Stimulated activated CD8-positive, alpha-beta memory T cell treated with anti-CD3 and anti-CD28 coated beads, Interleukin-4, amount 100 ng/mL, for 24 hours (primary cell): ENCODE measurements around the gene FGD3.

Experiments
- DNase-seq: peaks from one replicate; pipeline ENCODE4 v3.0.0-alpha.2; 2020; ENCODE audit warnings: low read depth

FGD3 gene

DNA sequence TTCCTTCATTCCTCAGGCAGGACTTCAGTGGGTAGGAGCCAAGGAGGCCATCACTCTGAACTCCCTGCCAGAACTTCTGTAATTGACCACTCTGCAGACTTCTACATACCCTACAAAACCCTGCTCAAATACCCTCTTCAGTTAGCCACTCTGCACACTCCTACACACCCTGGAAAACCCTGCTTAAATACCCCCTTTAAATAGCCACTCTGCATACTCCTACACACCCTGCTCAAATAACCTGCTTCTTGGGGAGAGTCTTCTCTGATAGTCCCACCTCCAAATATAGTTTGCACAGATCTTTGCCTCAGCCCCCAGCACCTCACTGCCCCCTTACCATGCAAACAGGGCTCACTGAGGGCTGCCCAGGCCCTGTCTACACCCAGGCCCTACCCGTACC is 130.0 kb downstream of the FGD3 start:
- no peak for DNase-seq

DNA sequence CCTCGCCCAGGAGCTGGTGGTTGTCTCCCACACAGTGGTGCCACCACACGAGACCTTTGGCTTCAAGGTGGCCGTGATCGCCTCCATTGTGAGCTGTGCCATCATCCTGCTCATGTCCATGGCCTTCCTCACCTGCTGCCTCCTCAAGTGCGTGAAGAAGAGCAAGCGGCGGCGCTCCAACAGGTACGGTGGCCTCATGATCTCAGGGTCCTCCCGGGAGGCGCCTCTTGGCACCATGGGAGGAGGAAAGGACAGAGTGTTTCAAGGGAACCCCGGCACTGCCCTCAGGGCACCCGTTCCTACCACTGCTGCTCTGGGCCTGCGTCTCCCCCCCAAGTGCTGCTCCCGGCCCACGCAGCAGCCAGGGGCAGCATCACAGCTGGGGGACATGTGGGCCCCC is 130.5 kb downstream of the FGD3 start:
- no peak for DNase-seq

DNA sequence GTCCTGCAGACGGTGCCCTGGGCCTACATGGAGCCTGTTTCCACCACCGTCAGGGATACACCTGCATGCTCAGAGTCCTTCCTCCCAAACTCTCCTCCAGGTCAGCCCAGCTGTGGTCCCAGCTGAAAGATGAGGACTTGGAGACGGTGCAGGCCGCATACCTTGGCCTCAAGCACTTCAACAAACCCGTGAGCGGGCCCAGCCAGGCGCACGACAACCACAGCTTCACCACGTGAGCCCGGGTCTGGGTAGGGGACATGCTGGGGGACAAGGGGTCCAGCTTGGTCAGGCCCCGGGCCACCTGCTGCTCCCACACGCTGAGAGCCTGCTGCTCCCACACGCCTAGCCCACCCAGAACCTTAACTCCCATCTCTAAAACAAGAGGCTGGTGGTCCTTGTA is 132.0 kb downstream of the FGD3 start:
- no peak for DNase-seq

DNA sequence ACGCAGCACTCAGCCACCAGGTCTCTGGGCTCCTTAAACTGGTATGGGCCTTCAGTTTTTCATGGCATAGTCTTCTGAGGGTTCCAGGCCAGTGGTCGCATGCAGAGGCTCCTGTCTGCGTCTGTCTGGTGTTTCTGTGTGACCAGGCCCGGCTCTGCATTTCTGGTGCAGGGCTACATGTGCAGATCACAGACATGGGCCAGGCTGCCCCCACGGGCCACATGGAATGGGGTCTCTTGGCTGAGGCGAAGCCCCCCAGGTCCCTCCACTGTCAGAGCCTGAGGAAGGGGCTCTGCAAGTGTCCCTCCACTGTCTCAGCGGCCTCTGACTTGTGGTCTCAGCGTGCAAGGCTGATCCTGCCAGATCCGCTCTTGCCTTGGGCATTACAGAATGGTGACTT is 133.1 kb downstream of the FGD3 start:
- DNase-seq = no peak

DNA sequence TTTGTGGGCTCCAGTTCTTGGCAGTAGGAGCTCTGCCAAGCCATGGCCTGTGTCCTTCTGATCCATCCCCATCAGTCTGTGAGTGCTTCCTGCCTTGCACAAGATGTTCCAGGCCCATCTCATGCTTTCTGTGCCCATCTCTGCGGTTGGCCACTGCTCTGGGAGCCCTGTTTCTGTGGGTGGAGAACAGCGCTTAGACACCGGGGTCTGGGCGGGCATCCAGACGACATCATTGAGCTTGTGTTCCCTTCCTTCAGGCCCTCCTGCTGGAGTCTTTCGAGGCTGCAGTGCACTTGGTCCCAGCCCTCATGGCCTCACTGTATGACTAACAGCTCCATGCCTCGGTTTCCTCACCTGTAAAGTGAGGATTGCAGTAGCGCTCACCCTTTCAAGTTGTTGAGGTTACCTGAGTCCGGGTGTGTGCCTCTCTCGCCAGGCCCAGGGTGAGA is 133.8 kb downstream of the FGD3 start:
- DNase-seq = no peak

DNA sequence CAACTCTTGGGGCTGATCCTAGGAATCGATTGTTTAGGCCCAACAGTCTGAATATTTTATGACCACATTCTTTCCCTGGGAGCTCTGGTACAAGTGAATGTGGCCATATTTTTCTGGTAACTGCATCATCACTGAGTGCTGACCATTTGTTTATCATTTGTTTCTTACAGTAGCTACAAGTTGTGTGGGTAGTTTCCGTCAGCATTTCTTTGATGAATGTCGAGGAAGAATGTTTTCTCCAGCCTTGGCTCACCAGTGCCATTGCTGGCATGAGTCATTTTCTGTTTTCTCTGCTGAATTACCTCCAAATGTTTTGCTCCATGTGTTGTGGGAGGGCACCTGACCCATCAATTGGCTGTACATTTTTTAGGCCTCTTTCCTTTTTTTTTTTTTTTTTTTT is 134.6 kb downstream of the FGD3 start:
- no peak for DNase-seq

DNA sequence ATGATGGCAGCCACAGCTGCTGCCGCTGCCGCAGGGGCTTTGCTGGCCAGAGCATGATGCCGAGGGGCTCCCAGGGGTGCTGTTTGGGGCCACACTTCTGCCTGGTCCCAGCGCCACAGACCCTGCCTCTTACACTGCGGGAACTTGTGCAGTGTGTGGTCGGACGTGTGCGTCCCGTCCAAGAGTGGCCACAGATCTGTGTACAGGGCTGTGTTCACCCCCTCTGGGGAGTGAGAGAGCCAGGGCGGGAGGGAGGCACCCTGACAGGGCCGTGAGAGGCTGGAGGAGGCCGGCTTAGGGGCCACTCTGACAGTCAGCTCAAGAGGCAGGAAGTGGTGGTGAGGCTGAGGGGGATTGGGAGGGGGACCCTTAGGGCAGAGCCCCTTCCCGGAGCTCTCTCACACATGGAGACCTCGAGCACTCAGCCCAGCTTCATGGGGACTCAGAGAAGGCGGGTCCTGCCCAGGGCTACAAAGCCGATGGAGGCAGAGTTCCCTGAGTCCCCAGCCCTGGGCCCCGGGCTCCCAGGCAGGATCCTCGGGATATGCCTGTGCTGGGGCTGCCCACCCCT is 135.6 kb downstream of the FGD3 start:
- no peak for DNase-seq

DNA sequence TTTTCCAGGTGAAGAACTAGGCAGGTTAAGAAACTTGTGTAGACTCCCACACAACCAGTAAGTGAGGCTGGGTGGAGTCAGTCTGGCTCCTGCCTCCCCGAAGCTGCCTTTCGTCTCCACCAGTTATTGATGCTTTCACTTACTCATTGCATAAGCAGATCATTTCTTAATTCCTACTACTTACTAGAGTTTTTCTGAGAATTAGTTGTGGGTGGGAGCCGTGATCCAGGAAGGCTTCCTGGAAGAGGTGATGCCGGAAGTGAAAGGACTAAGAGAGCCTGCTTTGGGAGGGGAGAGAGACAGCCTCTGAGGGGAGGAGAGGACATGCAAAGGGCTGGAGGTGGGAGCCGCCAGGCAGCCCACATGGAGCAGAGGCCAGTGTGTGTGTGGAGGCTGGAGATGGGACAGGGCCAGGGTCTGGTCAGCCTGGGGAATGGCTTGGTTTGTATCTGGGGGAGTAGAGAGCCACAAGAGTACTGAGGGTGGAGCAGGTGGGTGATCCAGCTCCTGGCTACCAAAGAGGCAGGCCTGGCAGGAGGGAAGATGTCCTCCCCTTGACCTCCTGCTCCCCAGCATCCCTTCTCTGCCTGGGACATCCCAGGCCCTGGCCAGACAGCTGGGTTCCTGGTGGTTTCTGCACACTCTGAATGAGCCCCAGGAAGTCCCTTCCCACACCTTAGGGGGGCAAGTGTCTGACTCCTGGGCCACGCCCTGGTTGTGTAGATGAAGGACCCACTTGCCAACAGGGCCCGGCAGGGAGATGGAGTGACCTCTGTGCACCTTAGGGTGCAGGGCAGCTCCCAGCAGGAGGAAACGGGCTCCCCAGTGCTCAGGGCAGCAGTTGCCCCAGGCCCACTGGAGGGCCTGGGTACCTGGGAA is 136.5 kb downstream of the FGD3 start:
- DNase-seq = no peak

DNA sequence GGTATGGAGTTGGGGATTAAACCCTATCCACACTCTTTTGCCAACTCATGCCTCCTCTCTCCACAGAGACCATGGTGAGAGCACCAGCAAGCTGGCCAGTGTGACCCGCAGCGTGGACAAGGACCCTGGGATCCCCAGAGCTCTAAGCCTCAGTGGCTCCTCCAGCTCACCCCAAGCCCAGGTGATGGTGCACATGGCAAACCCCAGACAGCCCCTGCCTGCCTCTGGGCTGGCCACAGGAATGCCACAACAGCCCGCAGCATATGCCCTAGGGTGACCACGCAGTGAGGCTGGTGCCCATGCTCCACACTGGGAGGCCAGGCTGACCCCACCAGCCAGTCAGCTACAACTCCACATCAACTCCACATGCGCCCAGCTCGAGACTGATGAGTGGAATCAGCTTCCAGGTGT is 137.2 kb downstream of the FGD3 start:
- DNase-seq = no peak

DNA sequence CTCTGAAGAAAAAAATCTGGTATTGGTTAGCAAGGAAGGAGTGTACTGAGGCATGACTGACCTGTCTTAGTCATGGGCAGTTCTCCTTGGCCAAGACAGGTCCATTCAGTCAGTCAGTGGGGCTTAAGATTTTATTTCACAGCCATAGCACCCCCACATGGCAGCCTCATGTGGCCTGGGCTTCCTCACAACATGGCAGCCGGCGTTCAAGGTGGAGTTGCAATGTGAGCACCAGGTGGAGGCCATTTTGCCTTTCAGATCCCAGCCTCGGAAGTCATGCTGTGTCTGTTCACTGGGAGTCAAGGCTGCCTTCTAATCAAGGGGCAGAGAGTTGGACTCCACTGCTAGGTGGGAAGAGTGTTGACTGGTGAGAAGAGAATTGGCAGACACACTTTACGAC is 138.4 kb downstream of the FGD3 start:
- no peak for DNase-seq
